Measurements from ENCODE around the gene TSPAN18.

DNA sequence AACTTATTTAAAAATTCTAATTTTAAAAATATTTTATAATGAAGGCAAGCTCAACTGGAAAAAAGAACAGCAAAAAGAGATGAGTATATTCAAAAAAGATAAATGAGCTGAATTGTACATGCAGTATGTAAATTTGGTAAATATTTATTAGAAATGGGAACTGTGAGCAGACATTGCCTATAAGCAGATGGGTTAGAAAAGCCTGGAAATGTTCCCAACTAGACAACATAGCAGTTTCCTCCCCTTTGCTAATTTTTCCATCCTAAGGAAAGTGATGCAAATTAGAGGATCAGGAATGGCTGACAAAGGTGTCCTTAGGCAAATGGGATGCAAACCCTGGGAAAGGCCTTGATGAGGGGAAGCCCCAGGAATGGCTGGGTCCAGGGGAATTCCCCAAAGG lies 186.7 kb downstream of the TSPAN18 start:
- TF ChIP-seq, protein P1, sequence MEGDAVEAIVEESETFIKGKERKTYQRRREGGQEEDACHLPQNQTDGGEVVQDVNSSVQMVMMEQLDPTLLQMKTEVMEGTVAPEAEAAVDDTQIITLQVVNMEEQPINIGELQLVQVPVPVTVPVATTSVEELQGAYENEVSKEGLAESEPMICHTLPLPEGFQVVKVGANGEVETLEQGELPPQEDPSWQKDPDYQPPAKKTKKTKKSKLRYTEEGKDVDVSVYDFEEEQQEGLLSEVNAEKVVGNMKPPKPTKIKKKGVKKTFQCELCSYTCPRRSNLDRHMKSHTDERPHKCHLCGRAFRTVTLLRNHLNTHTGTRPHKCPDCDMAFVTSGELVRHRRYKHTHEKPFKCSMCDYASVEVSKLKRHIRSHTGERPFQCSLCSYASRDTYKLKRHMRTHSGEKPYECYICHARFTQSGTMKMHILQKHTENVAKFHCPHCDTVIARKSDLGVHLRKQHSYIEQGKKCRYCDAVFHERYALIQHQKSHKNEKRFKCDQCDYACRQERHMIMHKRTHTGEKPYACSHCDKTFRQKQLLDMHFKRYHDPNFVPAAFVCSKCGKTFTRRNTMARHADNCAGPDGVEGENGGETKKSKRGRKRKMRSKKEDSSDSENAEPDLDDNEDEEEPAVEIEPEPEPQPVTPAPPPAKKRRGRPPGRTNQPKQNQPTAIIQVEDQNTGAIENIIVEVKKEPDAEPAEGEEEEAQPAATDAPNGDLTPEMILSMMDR (IDR thresholded peaks at IDR 0.05; ENCODE audit: poor library complexity): no peak
- TF ChIP-seq EZH2 (IDR thresholded peaks at IDR 0.05; ENCODE audit: borderline replicate concordance) (no peak), EZH2phosphoT487 (IDR thresholded peaks at IDR 0.05; ENCODE audit: low read depth, severe bottlenecking, unreplicated experiment) (no peak)
